Spleen (tissue), 11 donors: ENCODE measurements around the gene FADS1. TPM values are rescaled to one million over a fixed set of nuclear protein-coding genes. Genes with fewer than 3 reads are reported as not detected.

Experiments used
- DNase-seq: peaks from one replicate; pipeline ENCODE4 v3.0.0-alpha.2; 2020
- H3K27ac ChIP-seq, 8 donors: fragments of 200-600 bp; sonication (generic) in 7 of 8; 1 replicate in 4 of 8; 2 replicates in 4 of 8; pipeline versions ENCODE4 v1.5.0 to v1.8.0; 2016 to 2021; ENCODE audit warnings: inconsistent platforms in 4 of 8, mild to moderate bottlenecking in 4 of 8, moderate library complexity in 1 of 8
- H3K27me3 ChIP-seq, 7 donors: fragments of 200-600 bp; sonication (generic) in 6 of 7; replicated peaks in 1 of 7; 1 replicate in 4 of 7; 2 replicates in 3 of 7; pipeline versions ENCODE4 v1.5.0 to v1.8.0; 2016 to 2021; ENCODE audit warnings: inconsistent platforms in 3 of 7, mild to moderate bottlenecking in 1 of 7
- H3K36me3 ChIP-seq, 6 donors: fragments of 200-600 bp; sonication (generic) in 5 of 6; 1 replicate in 4 of 6; 2 replicates in 2 of 6; pipeline versions ENCODE4 v1.5.0 to v1.8.0; 2016 to 2021; ENCODE audit warnings: inconsistent platforms in 2 of 6
- H3K4me1 ChIP-seq, 6 donors: fragments of 200-600 bp; sonication (generic) in 5 of 6; 1 replicate in 3 of 6; 2 replicates in 3 of 6; pipeline versions ENCODE4 v1.5.0 to v1.8.0; 2016 to 2021; ENCODE audit warnings: inconsistent platforms in 3 of 6
- H3K4me3 ChIP-seq, 8 donors: fragments of 200-600 bp; sonication (generic) in 7 of 8; 1 replicate in 4 of 8; 2 replicates in 4 of 8; pipeline versions ENCODE4 v1.5.0 to v1.8.0; 2016 to 2021; ENCODE audit warnings: inconsistent platforms in 4 of 8, mild to moderate bottlenecking in 4 of 8, moderate library complexity in 2 of 8
- H3K9me3 ChIP-seq, 8 donors: fragments of 200-600 bp; sonication (generic) in 7 of 8; 1 replicate in 4 of 8; 2 replicates in 4 of 8; pipeline versions ENCODE4 v1.5.0 to v1.8.0; 2016 to 2021; ENCODE audit warnings: inconsistent platforms in 4 of 8
- CTCF ChIP-seq, 11 experiments: fragments of 200-600 bp in 7 of 11; fragments of 450-650 bp in 4 of 11; sonication (generic) in 4 of 11; IDR thresholded peaks in 8 of 11; conservative IDR thresholded peaks in 3 of 11; 1 replicate in 7 of 11; 2 replicates in 4 of 11; pipeline versions ENCODE4 v1.4.0 to v1.8.0; 2016 to 2021; ENCODE audit warnings: antibody characterized with exemption in 11 of 11, inconsistent platforms in 4 of 11, mild to moderate bottlenecking in 1 of 11
- POLR2A ChIP-seq, 3 donors: fragments of 450-650 bp; IDR thresholded peaks; one replicate each; pipeline ENCODE4 v1.5.1; 2017; ENCODE audit warnings: antibody characterized with exemption in 3 of 3, mild to moderate bottlenecking in 1 of 3
- POLR2AphosphoS5 ChIP-seq, 3 donors: sonication (generic); formaldehyde crosslinking; IDR thresholded peaks; one replicate each; pipeline ENCODE4 v1.5.1; 2017; ENCODE audit warnings: antibody characterized with exemption in 3 of 3
- WGBS, 5 donors: extraction: QIAGEN DNeasy Blood & Tissue Kit in 3 of 5; methylation state at CpG; one replicate each; pipeline versions ENCODE4 v1.1.5 to v1.1.7; 2013 to 2018; 5-methylcytosine and 5-hydroxymethylcytosine counted together
- intact Hi-C: fragments of 100-400 bp; cut with DNase I; formaldehyde crosslinking; loops from one replicate; pipeline ENCODE4 v1.15.0; 2023; ENCODE audit warnings: low total_unique reads
- polyA plus RNA-seq, 3 donors: library from polyadenylated mRNA; stranded (reverse); fragments of 200-250 nt; gene quantifications; one replicate each; pipeline ENCODE4 v1.2.1, GENCODE V29; 2013
- total RNA-seq, 7 donors: library from RNA; depleted of rRNA in 3 of 7; stranded (reverse); fragments of >200 nt in 3 of 7; fragmentation: NEBNext Ultra II Directional in 4 of 7; extraction: Animal tissue kit (Norgen Biotek cat#: 25700) in 4 of 7; gene quantifications; one replicate each; pipeline versions ENCODE4 v1.1.0 to v1.2.1, GENCODE V29; 2016 to 2021
- donor health status: healthy with polysubstance abuse.
- donor health status: DM: no; HTN: no; CAD: no; lungs with moderate emphysema.
- donor health status: DM: no; HTN: no; CAD: no.
- donor health status: Bipolar disorder and iron deficiency.
- donor health status: healthy.
- donor health status: DM: no; HTN: no; CAD: no.
- donor health status: DM: yes; HTN: yes; CAD: no.

FADS1 gene
- total and polyA plus RNA-seq, 10 donors, result 2.2 to 25.6 (median 10.4) TPM

DNA sequence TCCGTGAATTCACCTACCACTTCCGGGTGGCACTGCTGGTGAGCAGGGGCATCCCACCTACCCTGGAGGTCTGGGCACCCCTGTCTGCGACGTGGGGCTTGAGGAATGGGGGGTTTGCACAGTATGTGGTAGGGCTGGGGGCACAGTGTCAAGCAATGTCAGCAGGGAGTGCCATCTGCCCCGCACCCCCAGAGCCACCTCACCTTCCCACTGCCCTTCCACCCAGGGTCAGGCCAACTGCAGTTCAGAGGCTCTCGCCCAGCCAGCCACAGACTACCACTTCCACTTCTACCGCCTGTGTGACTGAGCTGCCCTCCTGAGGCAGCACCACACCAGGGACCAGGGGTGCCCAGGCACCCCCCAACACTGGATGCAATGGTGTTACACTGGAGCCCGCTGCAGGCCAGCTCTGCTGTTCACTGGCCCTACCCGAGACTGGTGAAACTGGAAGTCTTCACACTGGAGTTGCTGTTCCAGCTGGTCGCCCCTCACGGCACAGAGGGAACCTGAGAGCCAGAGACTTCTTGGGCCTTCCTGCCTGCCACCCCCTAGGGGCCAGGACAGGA is 30.9 kb downstream of the FADS1 start:
- H3K27me3 ChIP-seq, result no peaks in the 10 kb centered on the region
- intact Hi-C loops, result no loop called here
- peak; percentile 68 for DNase-seq

GRCh38 chr11:61784506-61784805 is 32.3 kb downstream of the FADS1 start:
- DNase-seq, result no peak
- H3K4me3 ChIP-seq, result no peak overlapping the region
- WGBS, 5 donors, result 78 to 92% (median 87%) methylated on average over 6 to 7 of the region's 7 CpGs
- peaks cover 0 to 66% (median 54%) of the 10 kb centered on the region in 6 donors for H3K36me3 ChIP-seq
- no peaks in the 10 kb centered on the region for H3K9me3 ChIP-seq
- H3K4me1 ChIP-seq, result peaks cover 0 to 29% (median 0%) of the 10 kb centered on the region in 6 donors
- no peak overlapping the region for H3K27ac ChIP-seq
- TF ChIP-seq POLR2AphosphoS5 (IDR thresholded peaks at IDR 0.05) (peak in 1 of 3 donors; percentile 22), CTCF (IDR thresholded peaks at IDR 0.05 in 8 of 11, conservative IDR thresholded peaks at IDR 0.05 in 3 of 11) (no peak)
- intact Hi-C loops, result no loop called here
- H3K27me3 ChIP-seq, result no peaks in the 10 kb centered on the region

More for the DNA sequence above, 30.9 kb downstream of the FADS1 start:
- H3K4me1 ChIP-seq, result peaks cover 0 to 44% (median 2%) of the 10 kb centered on the region in 6 donors
- peaks cover 0 to 78% (median 61%) of the 10 kb centered on the region in 6 donors for H3K36me3 ChIP-seq
- no peak overlapping the region for H3K27ac ChIP-seq
- H3K4me3 ChIP-seq, result no peak overlapping the region
- no peaks in the 10 kb centered on the region for H3K9me3 ChIP-seq
- TF ChIP-seq POLR2A (IDR thresholded peaks at IDR 0.05) (no peak), POLR2AphosphoS5 (IDR thresholded peaks at IDR 0.05) (peak in 1 of 3 donors; percentile 39)
- 81 to 89% (median 84%) methylated on average over 7 to 11 of the region's 11 CpGs for WGBS, 5 donors

GRCh38 chr11:61783717-61784505 is 32.9 kb downstream of the FADS1 start:
- Histone ChIP-seq H3K4me3 (no peak overlapping the region), H3K4me1 (peaks cover 0 to 24% (median 0%) of the 10 kb centered on the region in 6 donors), H3K27ac (no peak overlapping the region), H3K9me3 (no peaks in the 10 kb centered on the region), H3K27me3 (no peaks in the 10 kb centered on the region), H3K36me3 (peaks cover 0 to 60% (median 48%) of the 10 kb centered on the region in 6 donors)
- DNase-seq, result no peak
- 70 to 79% (median 74%) methylated on average over 12 to 13 of the region's 13 CpGs for WGBS, 5 donors
- intact Hi-C loops, result no loop called here
- TF ChIP-seq POLR2AphosphoS5 (IDR thresholded peaks at IDR 0.05) (no peak), POLR2A (IDR thresholded peaks at IDR 0.05) (no peak), CTCF (IDR thresholded peaks at IDR 0.05 in 8 of 11, conservative IDR thresholded peaks at IDR 0.05 in 3 of 11) (no peak)

GRCh38 chr11:61782841-61783240 is 34.0 kb downstream of the FADS1 start:
- peaks cover 0 to 19% (median 3%) of the 10 kb centered on the region in 6 donors for H3K4me1 ChIP-seq
- WGBS, 5 donors, result 88 to 97% (median 91%) methylated on average over 7 to 11 of the region's 11 CpGs
- peak; percentile 65 for DNase-seq
- TF ChIP-seq CTCF (IDR thresholded peaks at IDR 0.05 in 8 of 11, conservative IDR thresholded peaks at IDR 0.05 in 3 of 11) (no peak), POLR2AphosphoS5 (IDR thresholded peaks at IDR 0.05) (no peak), POLR2A (IDR thresholded peaks at IDR 0.05) (no peak)
- H3K4me3 ChIP-seq, result no peak overlapping the region
- H3K36me3 ChIP-seq, result peaks cover 0 to 50% (median 37%) of the 10 kb centered on the region in 6 donors
- no peaks in the 10 kb centered on the region for H3K9me3 ChIP-seq
- peaks cover 0 to under 1% (median 0%) of the 10 kb centered on the region in 7 donors for H3K27me3 ChIP-seq
- intact Hi-C loops, result no loop called here
- no peak overlapping the region for H3K27ac ChIP-seq
